Coronary artery (tissue), 2 donors: Measurements from ENCODE around the gene DUSP18.
"Not testable (repeated sequence)": the region's sequence is repeated elsewhere in the genome, so short reads cannot be mapped to it uniquely, and the experiment has no call there.

ENCODE experiments used
- DNase-seq: peaks from one replicate; pipeline ENCODE4 v3.0.0-alpha.2; 2017; ENCODE audit warnings: low spot score
- H3K27ac ChIP-seq, 2 donors: fragments of 200-600 bp; sonication (generic); one replicate each; pipeline ENCODE4 v1.5.1; 2016 to 2019
- H3K4me3 ChIP-seq: fragments of 200-600 bp; sonication (generic); 2 replicates; pipeline ENCODE4 v1.5.1; 2016; ENCODE audit warnings: mild to moderate bottlenecking, moderate library complexity
- CTCF ChIP-seq: fragments of 200-600 bp; sonication (generic); IDR thresholded peaks from one replicate; pipeline ENCODE4 v1.5.1; 2019; ENCODE audit warnings: antibody characterized with exemption

Gene DUSP18

DNA sequence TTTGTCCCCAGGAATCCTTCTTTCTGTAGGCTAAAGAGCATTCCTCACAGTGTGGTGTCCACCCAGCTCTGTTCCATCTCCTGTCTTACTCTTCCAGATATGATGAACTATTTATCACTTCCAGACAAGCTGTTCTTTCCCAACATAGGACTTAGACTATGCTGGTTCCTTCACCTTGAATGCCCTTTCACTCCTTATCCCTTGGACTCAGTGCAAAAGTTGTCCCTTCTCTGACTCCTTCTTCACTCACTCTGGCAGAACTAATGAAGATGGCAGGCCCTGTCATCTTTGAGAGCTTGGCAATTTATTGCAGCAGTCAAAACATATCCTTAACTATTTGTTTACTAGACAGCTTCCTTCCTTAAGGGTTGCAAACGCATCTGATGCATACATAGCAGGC, 23.5 kb upstream of the DUSP18 start:
- H3K27ac ChIP-seq, result no peak overlapping the region
- H3K4me3 ChIP-seq, result no peak overlapping the region
- no peak for TF ChIP-seq CTCF
- no peak for DNase-seq

DNA sequence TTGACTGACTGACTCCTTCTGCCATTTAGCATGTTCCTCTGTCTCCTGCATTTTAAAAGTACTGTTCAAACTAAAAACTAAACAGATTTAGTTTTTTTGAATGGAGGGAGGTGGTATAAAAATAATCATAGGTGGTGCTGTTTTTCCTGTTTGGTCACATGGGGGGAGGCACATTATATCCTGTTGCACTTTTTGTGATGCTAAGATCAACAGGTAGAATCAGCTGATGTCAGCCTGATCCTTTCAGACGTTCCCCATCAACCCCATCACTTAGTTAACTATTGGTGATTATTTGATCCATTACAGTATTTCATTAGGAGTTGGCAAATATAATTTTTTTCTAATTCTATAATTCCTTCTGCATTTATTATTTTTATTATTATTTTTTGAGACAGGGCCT, 21.9 kb upstream of the DUSP18 start:
- H3K4me3 ChIP-seq, result no peak overlapping the region
- TF ChIP-seq CTCF, result no peak
- DNase-seq, result no peak
- H3K27ac ChIP-seq, result no peak overlapping the region

DNA sequence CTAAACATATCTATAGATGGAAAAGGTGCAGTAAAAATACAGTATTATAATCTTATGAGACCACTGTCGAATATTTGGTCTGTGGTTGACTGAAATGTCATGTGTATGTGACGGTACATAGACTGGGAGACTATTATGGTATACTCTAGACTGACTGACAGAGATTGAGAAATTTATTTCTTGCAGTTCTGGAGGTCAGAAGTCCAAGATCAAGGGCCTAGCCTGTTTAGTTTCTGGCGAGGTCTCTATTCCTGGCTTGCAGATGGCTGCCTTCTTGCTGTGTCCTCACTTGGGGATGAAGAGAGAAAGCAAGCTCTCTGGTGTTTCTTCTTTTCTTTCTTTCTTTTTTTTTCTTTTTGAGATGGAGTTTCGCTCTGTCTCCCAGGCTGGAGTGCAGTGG, 19.7 kb upstream of the DUSP18 start:
- Histone ChIP-seq H3K27ac (no peak overlapping the region), H3K4me3 (no peak overlapping the region)
- no peak for TF ChIP-seq CTCF
- DNase-seq, result no peak

- no peak for DNase-seq
Measured at GRCh38 chr22:30685178-30685577, 17.5 kb upstream of the DUSP18 start.

DNA sequence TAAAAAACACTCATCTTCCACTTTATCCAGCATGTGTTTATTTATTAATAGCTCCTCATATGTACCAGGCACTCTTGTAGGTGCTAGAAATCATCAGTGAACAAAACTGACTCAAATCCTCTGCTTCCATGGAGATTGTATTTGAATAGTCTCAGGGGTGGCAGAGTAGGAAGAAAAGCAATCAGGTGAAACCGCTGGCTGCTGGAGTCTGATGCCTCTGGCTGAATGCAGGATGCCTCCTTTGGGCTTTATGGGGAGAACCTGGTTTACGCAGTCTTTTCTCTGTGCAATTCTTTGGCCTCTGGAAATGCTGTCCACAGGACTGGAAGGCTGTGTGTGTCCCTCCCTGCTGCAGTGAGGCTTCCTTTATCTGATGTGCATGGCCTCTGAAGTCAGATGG, 14.2 kb upstream of the DUSP18 start:
- no peak for DNase-seq

More at GRCh38 chr22:30685178-30685577, 17.5 kb upstream of the DUSP18 start:
- H3K4me3 ChIP-seq, result no peak overlapping the region
- TF ChIP-seq CTCF, result no peak
- H3K27ac ChIP-seq, result no peak overlapping the region

GRCh38 chr22:30680991-30681770, 13.5 kb upstream of the DUSP18 start:
- DNase-seq, result no peak
- TF ChIP-seq CTCF, result no peak
- H3K27ac ChIP-seq, result peak overlapping the region in 1 of 2 donors; percentile 41
- H3K4me3 ChIP-seq, result no peak overlapping the region

More for the DNA sequence above, 14.2 kb upstream of the DUSP18 start:
- TF ChIP-seq CTCF, result no peak
- no peak overlapping the region for H3K27ac ChIP-seq
- no peak overlapping the region for H3K4me3 ChIP-seq

DNA sequence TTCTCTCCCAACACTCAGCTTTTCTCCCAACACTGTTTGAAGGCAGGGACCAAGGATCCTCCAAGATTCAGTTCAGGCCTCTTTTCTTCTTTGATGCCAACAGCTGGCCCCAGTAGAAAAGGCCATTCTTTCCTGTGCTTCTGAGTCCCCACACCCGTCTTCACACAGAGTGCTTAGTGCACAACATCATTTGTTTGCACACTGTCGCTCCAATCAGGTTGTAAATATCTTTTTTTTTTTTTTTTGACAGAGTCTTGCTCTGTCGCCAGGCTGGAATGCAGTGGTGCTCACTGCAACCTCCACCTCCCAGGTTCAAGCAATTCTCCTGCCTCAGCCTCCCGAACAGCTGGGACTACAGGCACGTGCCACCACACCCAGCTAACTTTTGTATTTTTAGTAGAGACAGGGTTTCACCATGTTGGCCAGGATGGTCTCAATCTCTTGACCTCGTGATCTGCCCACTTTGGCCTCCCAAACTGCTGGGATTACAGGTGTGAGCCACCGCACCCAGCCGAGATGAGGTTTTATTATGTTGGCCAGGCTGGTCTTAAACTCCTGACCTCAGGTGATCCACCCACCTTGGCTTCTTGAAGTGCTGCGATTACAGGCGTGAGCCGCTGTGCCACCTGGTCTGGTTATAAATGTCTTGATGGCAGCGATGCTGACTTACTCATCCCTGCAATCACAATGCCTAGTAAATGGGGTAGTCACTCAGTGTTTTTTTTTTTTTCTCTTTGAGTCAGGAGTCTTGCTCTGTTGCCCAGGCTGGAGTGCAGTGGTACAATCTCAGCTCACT, 12.4 kb upstream of the DUSP18 start:
- not testable (repeated sequence) for DNase-seq, H3K4me3 ChIP-seq, H3K27ac ChIP-seq

DNA sequence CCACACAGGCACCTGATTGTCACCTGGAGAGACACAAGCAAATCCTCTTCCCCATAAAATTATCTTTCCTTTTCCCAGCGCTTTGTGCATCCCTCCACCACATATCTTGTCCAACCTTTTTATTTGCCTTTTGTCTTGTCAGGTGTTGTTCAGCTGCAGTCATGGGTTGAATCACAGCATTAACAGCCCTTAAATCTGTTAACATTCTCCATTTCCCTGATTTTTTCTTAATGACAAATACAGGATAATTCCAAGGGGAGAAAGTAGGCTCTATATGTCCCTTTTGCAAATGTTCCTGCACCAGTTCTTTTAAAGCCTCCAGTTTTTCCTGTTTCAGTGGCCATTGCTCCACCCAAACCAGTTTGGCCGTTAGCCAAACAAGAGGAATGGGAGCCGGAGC, 8.9 kb upstream of the DUSP18 start:
- H3K27ac ChIP-seq, DNase-seq, H3K4me3 ChIP-seq: not testable (repeated sequence)
